ENCODE data around the gene C1QTNF6.

DNA sequence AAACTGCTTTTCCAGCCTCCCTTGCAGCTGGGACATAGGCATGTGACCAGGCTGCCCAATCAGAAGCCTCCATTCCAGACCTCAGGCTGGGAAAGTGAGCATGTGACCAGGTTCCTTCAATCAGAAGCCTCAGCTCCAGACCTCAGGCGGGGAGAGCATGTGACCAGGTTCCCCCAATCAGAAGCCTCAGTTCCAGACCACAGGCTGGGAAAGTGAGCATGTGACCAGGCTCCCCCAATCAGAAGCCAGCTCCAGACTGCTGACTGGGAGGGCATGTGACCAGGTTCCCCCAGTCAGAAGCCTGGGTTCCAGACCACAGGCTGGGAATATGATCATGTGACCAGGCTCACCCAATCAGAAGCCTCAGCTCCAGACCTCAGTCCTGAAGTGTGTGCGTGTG lies 26.6 kb downstream of the C1QTNF6 start:
- TF ChIP-seq POLR2A (IDR thresholded peaks at IDR 0.05; ENCODE audit: borderline replicate concordance, extremely low read depth, insufficient read depth, insufficient read length) (no peak), SP1 (IDR thresholded peaks at IDR 0.05; ENCODE audit: low read depth) (no peak), CEBPB (IDR thresholded peaks at IDR 0.05; ENCODE audit: low read depth) (no peak), SRF (IDR thresholded peaks at IDR 0.05; ENCODE audit: low read depth) (no peak), EZH2phosphoT487 (IDR thresholded peaks at IDR 0.05; ENCODE audit: borderline replicate concordance) (no peak), RAD21 (IDR thresholded peaks at IDR 0.05; ENCODE audit: low read depth) (no peak), EZH2 (IDR thresholded peaks at IDR 0.05) (no peak), POLR2AphosphoS5 (IDR thresholded peaks at IDR 0.05; ENCODE audit: low read depth, low read length) (no peak), CBX3 (IDR thresholded peaks at IDR 0.05; ENCODE audit: low read depth) (no peak), SIN3A (IDR thresholded peaks at IDR 0.05; ENCODE audit: low read depth) (no peak)
- TF ChIP-seq, protein P1, sequence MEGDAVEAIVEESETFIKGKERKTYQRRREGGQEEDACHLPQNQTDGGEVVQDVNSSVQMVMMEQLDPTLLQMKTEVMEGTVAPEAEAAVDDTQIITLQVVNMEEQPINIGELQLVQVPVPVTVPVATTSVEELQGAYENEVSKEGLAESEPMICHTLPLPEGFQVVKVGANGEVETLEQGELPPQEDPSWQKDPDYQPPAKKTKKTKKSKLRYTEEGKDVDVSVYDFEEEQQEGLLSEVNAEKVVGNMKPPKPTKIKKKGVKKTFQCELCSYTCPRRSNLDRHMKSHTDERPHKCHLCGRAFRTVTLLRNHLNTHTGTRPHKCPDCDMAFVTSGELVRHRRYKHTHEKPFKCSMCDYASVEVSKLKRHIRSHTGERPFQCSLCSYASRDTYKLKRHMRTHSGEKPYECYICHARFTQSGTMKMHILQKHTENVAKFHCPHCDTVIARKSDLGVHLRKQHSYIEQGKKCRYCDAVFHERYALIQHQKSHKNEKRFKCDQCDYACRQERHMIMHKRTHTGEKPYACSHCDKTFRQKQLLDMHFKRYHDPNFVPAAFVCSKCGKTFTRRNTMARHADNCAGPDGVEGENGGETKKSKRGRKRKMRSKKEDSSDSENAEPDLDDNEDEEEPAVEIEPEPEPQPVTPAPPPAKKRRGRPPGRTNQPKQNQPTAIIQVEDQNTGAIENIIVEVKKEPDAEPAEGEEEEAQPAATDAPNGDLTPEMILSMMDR (IDR thresholded peaks at IDR 0.05 in 2 of 3, conservative IDR thresholded peaks at IDR 0.05 in 1 of 3; ENCODE audit: borderline replicate concordance in 1 of 3, insufficient read depth in 1 of 3, low read depth in 2 of 3, low read length in 2 of 3): no peak
- TF ChIP-seq, protein P2, sequence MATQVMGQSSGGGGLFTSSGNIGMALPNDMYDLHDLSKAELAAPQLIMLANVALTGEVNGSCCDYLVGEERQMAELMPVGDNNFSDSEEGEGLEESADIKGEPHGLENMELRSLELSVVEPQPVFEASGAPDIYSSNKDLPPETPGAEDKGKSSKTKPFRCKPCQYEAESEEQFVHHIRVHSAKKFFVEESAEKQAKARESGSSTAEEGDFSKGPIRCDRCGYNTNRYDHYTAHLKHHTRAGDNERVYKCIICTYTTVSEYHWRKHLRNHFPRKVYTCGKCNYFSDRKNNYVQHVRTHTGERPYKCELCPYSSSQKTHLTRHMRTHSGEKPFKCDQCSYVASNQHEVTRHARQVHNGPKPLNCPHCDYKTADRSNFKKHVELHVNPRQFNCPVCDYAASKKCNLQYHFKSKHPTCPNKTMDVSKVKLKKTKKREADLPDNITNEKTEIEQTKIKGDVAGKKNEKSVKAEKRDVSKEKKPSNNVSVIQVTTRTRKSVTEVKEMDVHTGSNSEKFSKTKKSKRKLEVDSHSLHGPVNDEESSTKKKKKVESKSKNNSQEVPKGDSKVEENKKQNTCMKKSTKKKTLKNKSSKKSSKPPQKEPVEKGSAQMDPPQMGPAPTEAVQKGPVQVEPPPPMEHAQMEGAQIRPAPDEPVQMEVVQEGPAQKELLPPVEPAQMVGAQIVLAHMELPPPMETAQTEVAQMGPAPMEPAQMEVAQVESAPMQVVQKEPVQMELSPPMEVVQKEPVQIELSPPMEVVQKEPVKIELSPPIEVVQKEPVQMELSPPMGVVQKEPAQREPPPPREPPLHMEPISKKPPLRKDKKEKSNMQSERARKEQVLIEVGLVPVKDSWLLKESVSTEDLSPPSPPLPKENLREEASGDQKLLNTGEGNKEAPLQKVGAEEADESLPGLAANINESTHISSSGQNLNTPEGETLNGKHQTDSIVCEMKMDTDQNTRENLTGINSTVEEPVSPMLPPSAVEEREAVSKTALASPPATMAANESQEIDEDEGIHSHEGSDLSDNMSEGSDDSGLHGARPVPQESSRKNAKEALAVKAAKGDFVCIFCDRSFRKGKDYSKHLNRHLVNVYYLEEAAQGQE (IDR thresholded peaks at IDR 0.05; ENCODE audit: low read depth): no peak
- TF ChIP-seq, protein P3, sequence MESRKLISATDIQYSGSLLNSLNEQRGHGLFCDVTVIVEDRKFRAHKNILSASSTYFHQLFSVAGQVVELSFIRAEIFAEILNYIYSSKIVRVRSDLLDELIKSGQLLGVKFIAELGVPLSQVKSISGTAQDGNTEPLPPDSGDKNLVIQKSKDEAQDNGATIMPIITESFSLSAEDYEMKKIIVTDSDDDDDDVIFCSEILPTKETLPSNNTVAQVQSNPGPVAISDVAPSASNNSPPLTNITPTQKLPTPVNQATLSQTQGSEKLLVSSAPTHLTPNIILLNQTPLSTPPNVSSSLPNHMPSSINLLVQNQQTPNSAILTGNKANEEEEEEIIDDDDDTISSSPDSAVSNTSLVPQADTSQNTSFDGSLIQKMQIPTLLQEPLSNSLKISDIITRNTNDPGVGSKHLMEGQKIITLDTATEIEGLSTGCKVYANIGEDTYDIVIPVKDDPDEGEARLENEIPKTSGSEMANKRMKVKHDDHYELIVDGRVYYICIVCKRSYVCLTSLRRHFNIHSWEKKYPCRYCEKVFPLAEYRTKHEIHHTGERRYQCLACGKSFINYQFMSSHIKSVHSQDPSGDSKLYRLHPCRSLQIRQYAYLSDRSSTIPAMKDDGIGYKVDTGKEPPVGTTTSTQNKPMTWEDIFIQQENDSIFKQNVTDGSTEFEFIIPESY (IDR thresholded peaks at IDR 0.05; ENCODE audit: extremely low read depth, insufficient replicate concordance, low read length): no peak

Data from HCT116 (cell line).